Measurements from ENCODE around the gene ZRANB1. TPM values are rescaled to one million over a fixed set of nuclear protein-coding genes. Genes with fewer than 3 reads are reported as not detected.

Gene ZRANB1
- total RNA-seq, 1 donor from 2014 or later: 29.5 TPM

GRCh38 chr10:124957404-124957947, 15.6 kb downstream of the ZRANB1 start:
- FAIRE-seq: no peak
- H3K4me3 ChIP-seq (ENCODE audit: low read depth, low read length): no peak overlapping the region
- TF ChIP-seq CTCF (IDR thresholded peaks at IDR 0.05; ENCODE audit: insufficient read depth, low read length, severe bottlenecking): no peak
- no peak for DNase-seq (ENCODE audit: low read depth)
- H3K36me3 ChIP-seq (ENCODE audit: control insufficient read depth, insufficient read depth, low read length): no peaks in the 10 kb centered on the region
- no peaks in the 10 kb centered on the region for H3K27me3 ChIP-seq (ENCODE audit: control insufficient read depth, insufficient read depth, low read length)

DNA sequence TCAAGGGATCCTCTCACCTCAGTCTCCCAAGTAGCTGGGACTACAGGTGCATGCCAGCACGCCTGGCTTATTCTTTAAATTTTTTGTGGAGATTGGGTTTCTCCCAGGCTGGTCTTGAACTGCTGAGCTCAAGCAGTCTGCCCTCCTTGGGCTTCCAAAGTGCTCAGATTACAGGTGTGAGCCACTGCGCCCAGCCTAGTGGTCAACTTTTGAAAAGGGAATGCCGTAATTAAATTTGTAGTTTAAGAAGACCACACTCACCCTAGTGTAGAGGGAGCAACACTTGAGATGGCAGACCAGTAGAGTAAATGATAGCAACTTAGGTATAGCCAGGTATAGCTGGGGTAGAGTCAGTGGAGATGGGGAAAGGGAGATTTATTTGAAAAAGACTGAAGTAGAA, 17.6 kb downstream of the ZRANB1 start:
- no peak for TF ChIP-seq CTCF (IDR thresholded peaks at IDR 0.05; ENCODE audit: insufficient read depth, low read length, severe bottlenecking)
- no peaks in the 10 kb centered on the region for H3K27me3 ChIP-seq (ENCODE audit: control insufficient read depth, insufficient read depth, low read length)
- no peak for DNase-seq (ENCODE audit: low read depth)
- FAIRE-seq: no peak
- no peaks in the 10 kb centered on the region for H3K36me3 ChIP-seq (ENCODE audit: control insufficient read depth, insufficient read depth, low read length)
- no peak overlapping the region for H3K4me3 ChIP-seq (ENCODE audit: low read depth, low read length)

DNA sequence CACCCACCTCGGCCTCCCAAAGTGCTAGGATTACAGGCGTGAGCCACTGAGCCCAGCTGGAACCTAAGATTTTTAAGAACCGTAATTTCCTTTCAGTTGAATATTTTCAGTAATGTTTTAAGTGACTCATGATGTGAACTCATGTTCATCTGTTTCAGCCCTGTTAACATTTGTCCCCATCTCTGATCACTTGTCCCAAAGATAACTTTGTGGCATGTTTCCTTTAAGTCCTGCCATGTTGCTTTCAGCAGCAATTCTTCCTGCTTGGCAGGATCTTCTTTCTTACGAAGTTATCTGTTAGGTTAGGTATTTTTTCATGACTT, 19.3 kb downstream of the ZRANB1 start:
- Histone ChIP-seq H3K27me3 (ENCODE audit: control insufficient read depth, insufficient read depth, low read length) (no peaks in the 10 kb centered on the region), H3K4me3 (ENCODE audit: low read depth, low read length) (no peak overlapping the region), H3K36me3 (ENCODE audit: control insufficient read depth, insufficient read depth, low read length) (no peaks in the 10 kb centered on the region)
- DNase-seq (ENCODE audit: low read depth) (no peak), FAIRE-seq (no peak)
- no peak for TF ChIP-seq CTCF (IDR thresholded peaks at IDR 0.05; ENCODE audit: insufficient read depth, low read length, severe bottlenecking)

GRCh38 chr10:124962421-124962820, 20.5 kb downstream of the ZRANB1 start:
- no peak for DNase-seq (ENCODE audit: low read depth)
- FAIRE-seq: no peak

DNA sequence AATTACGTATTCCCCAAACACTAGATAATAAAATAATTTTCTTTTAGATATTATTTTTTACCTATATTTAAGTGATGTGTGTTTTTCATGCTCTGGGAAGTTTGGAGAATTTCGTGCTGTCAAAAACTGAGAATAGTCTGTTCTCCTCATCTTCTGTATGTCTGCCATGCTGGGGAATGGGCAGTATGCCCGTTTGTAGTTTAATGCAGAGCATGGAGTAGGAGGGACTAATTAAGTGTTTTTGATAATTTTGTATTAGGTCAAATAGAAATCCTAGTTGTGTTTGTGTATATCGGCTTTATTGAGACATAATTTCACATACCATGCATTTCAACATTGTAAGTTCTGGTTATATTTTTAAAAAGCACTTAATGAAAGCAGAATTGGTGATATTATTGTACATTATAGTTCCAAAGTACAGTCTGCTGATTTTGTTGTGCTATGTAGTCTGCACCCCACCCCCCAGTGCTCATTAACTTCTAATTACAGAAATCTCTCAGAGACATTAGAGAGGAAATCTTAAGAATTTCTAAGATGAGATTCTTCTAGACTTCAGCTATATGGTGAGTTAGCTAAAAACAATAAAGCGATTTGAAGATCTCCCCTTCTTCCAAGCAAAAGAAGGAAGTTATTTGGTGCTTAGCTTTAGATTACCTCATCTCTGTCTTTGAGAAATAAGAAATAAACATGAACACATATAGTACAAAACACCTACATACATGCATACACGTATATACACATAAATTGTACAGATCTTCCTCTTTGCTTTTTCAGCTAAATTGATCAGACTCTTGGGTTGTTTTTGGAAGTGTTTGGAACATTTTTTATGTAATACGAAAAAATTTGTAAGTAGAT, 22.2 kb downstream of the ZRANB1 start:
- FAIRE-seq: no peak
- no peaks in the 10 kb centered on the region for H3K27me3 ChIP-seq (ENCODE audit: control insufficient read depth, insufficient read depth, low read length)
- no peak for TF ChIP-seq CTCF (IDR thresholded peaks at IDR 0.05; ENCODE audit: insufficient read depth, low read length, severe bottlenecking)
- H3K36me3 ChIP-seq (ENCODE audit: control insufficient read depth, insufficient read depth, low read length): peaks cover 2% of the 10 kb centered on the region
- H3K4me3 ChIP-seq (ENCODE audit: low read depth, low read length): no peak overlapping the region
- no peak for DNase-seq (ENCODE audit: low read depth)

More at GRCh38 chr10:124962421-124962820, 20.5 kb downstream of the ZRANB1 start:
- Histone ChIP-seq H3K4me3 (ENCODE audit: low read depth, low read length) (no peak overlapping the region), H3K27me3 (ENCODE audit: control insufficient read depth, insufficient read depth, low read length) (no peaks in the 10 kb centered on the region), H3K36me3 (ENCODE audit: control insufficient read depth, insufficient read depth, low read length) (peaks cover 2% of the 10 kb centered on the region)
- TF ChIP-seq CTCF (IDR thresholded peaks at IDR 0.05; ENCODE audit: insufficient read depth, low read length, severe bottlenecking): no peak

Measured in bronchial epithelial cell (primary cell).